SK-N-SH (cell line): ENCODE results near the gene SLC2A13. TPM values are rescaled to one million over a fixed set of nuclear protein-coding genes. Genes with fewer than 3 reads are reported as not detected.
A peak's percentile ranks its signal among the peaks of the same experiment; 100 is the strongest.

ENCODE experiments used
- CTCF ChIA-PET: fragments of 300-600, 350-600 bp; formaldehyde crosslinking; extraction: SDS; loops from one replicate; lab custom pipeline; 2021; lab: Yijun Ruan, JAX
- POLR2A ChIA-PET: fragments of 350-600 bp; sonication (Branson Sonifier 250); formaldehyde crosslinking; extraction: SDS; loops from one replicate; lab custom pipeline; 2020; ENCODE audit warnings: antibody characterized with exemption, inconsistent platforms; lab: Yijun Ruan, JAX
- DNase-seq: peaks from one replicate; pipeline ENCODE4 v3.0.0; 2012
- H2AFZ ChIP-seq: fragments of 200-600 bp; sonication (generic); 2 replicates; pipeline ENCODE4 v1.8.1; 2016; ENCODE audit warnings: antibody characterized with exemption, mild to moderate bottlenecking, low read depth
- H3F3A ChIP-seq: fragments of 200-600 bp; sonication (generic); replicated peaks from 2 replicates; pipeline ENCODE3; 2016; ENCODE audit warnings: antibody characterized with exemption, mild to moderate bottlenecking; ENCODE audit not compliant: insufficient read depth
- H3K27ac ChIP-seq, 2 experiments: fragments of 200-500 bp in 1 of 2; fragments of 200-600 bp in 1 of 2; sonication (Bioruptor generic) in 1 of 2; sonication (generic), shearing (Covaris generic) in 1 of 2; 2 replicates each; pipeline versions ENCODE4 v1.5.1 to v1.6.1; 2014 to 2016; ENCODE audit warnings: low read depth in 2 of 2, inconsistent platforms in 1 of 2, low read length in 1 of 2, mild to moderate bottlenecking in 1 of 2, mixed read lengths in 1 of 2
- H3K27me3 ChIP-seq: fragments of 200-600 bp; sonication (generic), shearing (Covaris generic); 2 replicates; pipeline ENCODE4 v1.6.1; 2016; ENCODE audit warnings: mixed run types; ENCODE audit not compliant: insufficient read depth
- H3K36me3 ChIP-seq, 2 experiments: fragments of 200-500 bp in 1 of 2; fragments of 200-600 bp in 1 of 2; sonication (Bioruptor generic) in 1 of 2; sonication (generic) in 1 of 2; replicated peaks in 1 of 2; 2 replicates each; pipeline versions ENCODE3 to v1.5.1; 2014 to 2016; ENCODE audit warnings: low read length in 1 of 2, mild to moderate bottlenecking in 1 of 2; ENCODE audit not compliant: insufficient read depth in 2 of 2, control insufficient read depth in 1 of 2
- H3K4me1 ChIP-seq, 2 experiments: fragments of 200-500 bp in 1 of 2; fragments of 200-600 bp in 1 of 2; sonication (Bioruptor generic) in 1 of 2; sonication (generic), shearing (Covaris generic) in 1 of 2; 2 replicates each; pipeline versions ENCODE4 v1.5.1 to v1.6.1; 2014 to 2016; ENCODE audit warnings: low read depth in 1 of 2, low read length in 1 of 2, mixed run types in 1 of 2; ENCODE audit not compliant: insufficient read depth in 2 of 2, control insufficient read depth in 1 of 2
- H3K4me2 ChIP-seq: fragments of 200-600 bp; sonication (generic), shearing (Covaris generic); 2 replicates; pipeline ENCODE4 v1.6.1; 2017; ENCODE audit warnings: mixed run types
- H3K4me3 ChIP-seq, 2 experiments: fragments of 200-500 bp in 1 of 2; fragments of 200-600 bp in 1 of 2; sonication (Bioruptor generic) in 1 of 2; sonication (generic), shearing (Covaris generic) in 1 of 2; 2 replicates each; pipeline versions ENCODE4 v1.5.1 to v1.8.1; 2014 to 2016; ENCODE audit warnings: low read depth in 2 of 2, inconsistent platforms in 1 of 2, low read length in 1 of 2, mild to moderate bottlenecking in 1 of 2, mixed read lengths in 1 of 2, moderate library complexity in 1 of 2
- H3K79me2 ChIP-seq: fragments of 200-600 bp; sonication (generic); 2 replicates; pipeline ENCODE4 v1.8.1; 2017; ENCODE audit warnings: mild to moderate bottlenecking; ENCODE audit not compliant: insufficient read depth
- H3K9ac ChIP-seq: fragments of 200-600 bp; sonication (generic); 2 replicates; pipeline ENCODE4 v1.6.1; 2017; ENCODE audit warnings: mixed run types
- H3K9me2 ChIP-seq: fragments of 200-600 bp; sonication (generic); 2 replicates; pipeline ENCODE4 v1.6.1; 2017; ENCODE audit warnings: mixed run types
- H3K9me3 ChIP-seq: fragments of 200-600 bp; sonication (generic); 2 replicates; pipeline ENCODE4 v1.6.1; 2017; ENCODE audit warnings: mixed run types, mild to moderate bottlenecking, moderate library complexity
- H4K20me1 ChIP-seq: fragments of 200-600 bp; sonication (generic); 2 replicates; pipeline ENCODE4 v1.6.1; 2017; ENCODE audit warnings: mild to moderate bottlenecking, mixed run types; ENCODE audit not compliant: insufficient read depth
- CHD2 ChIP-seq: fragments of 150-350 bp; IDR thresholded peaks from 2 replicates; pipeline ENCODE4 v1.6.1; 2018; ENCODE audit warnings: low read length; ENCODE audit not compliant: partially characterized antibody
- CTCF ChIP-seq: fragments of 200-600 bp; sonication (generic); IDR thresholded peaks from 2 replicates; pipeline ENCODE4 v1.6.1; 2017; ENCODE audit warnings: antibody characterized with exemption, mild to moderate bottlenecking, moderate library complexity
- ELF1 ChIP-seq: IDR thresholded peaks from 2 replicates; pipeline ENCODE4 v1.4.0; 2012
- FOSL2 ChIP-seq: IDR thresholded peaks from 2 replicates; pipeline ENCODE4 v1.4.0; 2012; ENCODE audit warnings: low read depth, mild to moderate bottlenecking, moderate library complexity, borderline replicate concordance
- FOXJ3 ChIP-seq: sonication (generic); formaldehyde crosslinking; IDR thresholded peaks from 2 replicates; pipeline ENCODE4 v1.5.1; 2020; ENCODE audit warnings: mild to moderate bottlenecking, missing genetic modification reagents
- GABPA ChIP-seq: IDR thresholded peaks from 2 replicates; pipeline ENCODE4 v1.4.0; 2012; ENCODE audit warnings: low read depth, mild to moderate bottlenecking
- GATA2 ChIP-seq: sonication (generic); formaldehyde crosslinking; IDR thresholded peaks from 2 replicates; pipeline ENCODE4 v1.5.0; 2020; ENCODE audit warnings: mild to moderate bottlenecking, missing genetic modification reagents
- NRF1 ChIP-seq: IDR thresholded peaks from 2 replicates; pipeline ENCODE4 v1.6.1; 2012; ENCODE audit warnings: low read depth, mild to moderate bottlenecking, low read length
- RAD21 ChIP-seq: IDR thresholded peaks from 2 replicates; pipeline ENCODE4 v1.6.1; 2012; ENCODE audit warnings: mild to moderate bottlenecking, low read length
- RFX5 ChIP-seq: IDR thresholded peaks from 2 replicates; pipeline ENCODE4 v1.6.1; 2012; ENCODE audit warnings: mild to moderate bottlenecking, improper control_type of control experiment, low read length
- SMC3 ChIP-seq: IDR thresholded peaks from 2 replicates; pipeline ENCODE4 v1.6.1; 2012; ENCODE audit warnings: low read depth, low read length, improper control_type of control experiment
- TCF12 ChIP-seq: IDR thresholded peaks from 2 replicates; pipeline ENCODE4 v1.4.0; 2012
- TEAD4 ChIP-seq: IDR thresholded peaks from 2 replicates; pipeline ENCODE4 v1.4.0; 2012; ENCODE audit warnings: mild to moderate bottlenecking, borderline replicate concordance; ENCODE audit not compliant: insufficient read depth
- ZBTB33 ChIP-seq: IDR thresholded peaks from 2 replicates; pipeline ENCODE4 v1.4.0; 2012; ENCODE audit warnings: low read depth, borderline replicate concordance
- WGBS: methylation state at CpG from one replicate; pipeline ENCODE4 v1.1.6; 2017; ENCODE audit warnings: low lambda C conversion rate; 5-methylcytosine and 5-hydroxymethylcytosine counted together
- polyA plus RNA-seq, 3 experiments: library from polyadenylated mRNA; depleted of rRNA; stranded (reverse); fragments of >200 nt; gene quantifications; 2 replicates each; pipeline ENCODE4 v1.2.3, GENCODE V29; 2012
- TF ChIP-seq, protein P1 (sequence below): fragments of 150-350 bp; IDR thresholded peaks from 2 replicates; pipeline ENCODE4 v1.6.1; 2017; ENCODE audit warnings: antibody characterized with exemption, low read length, low read depth, borderline replicate concordance
- TF ChIP-seq, protein P2 (sequence below): fragments of 150-350 bp; IDR thresholded peaks from 2 replicates; pipeline ENCODE4 v1.6.1; 2016; ENCODE audit warnings: mild to moderate bottlenecking, low read depth, low read length
- TF ChIP-seq, protein P3 (sequence below): IDR thresholded peaks from 2 replicates; pipeline ENCODE4 v1.6.1; 2012; ENCODE audit warnings: mild to moderate bottlenecking, low read depth, low read length, moderate library complexity

Gene SLC2A13
- polyA plus RNA-seq, 1 of the 3 experiments (the other 2 are of a cell fraction), result 0.21 TPM

DNA sequence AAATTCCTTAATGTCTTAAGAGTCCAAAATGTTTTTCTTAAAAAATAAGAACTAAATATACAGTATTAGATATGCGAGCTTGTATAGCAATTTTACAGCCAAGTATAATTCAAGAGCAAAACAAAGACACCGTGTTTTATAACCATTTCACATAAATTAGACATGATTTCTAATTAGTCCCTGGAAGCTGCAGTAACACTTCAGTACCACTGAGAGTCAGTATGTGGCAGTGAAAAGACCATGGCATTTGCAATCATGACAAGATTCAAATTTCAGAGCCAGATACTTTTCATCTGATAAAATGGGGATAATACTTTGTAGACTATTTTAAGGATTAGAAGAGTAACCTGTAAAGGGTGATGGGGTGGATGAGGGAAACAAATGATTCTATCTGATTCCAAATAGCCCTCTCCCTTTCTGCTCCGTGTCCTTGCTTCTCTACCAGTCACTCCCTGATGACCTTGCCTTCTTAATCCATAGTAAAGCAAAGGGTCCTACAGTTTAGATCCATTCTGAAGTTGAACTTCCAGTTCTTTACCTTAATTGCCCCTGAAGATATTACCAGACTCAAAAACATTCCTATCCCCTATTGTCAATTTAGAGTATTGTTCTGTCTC lies 340.8 kb downstream of the SLC2A13 start:
- Histone ChIP-seq H3K9me3 (no peaks in the 10 kb centered on the region), H3K4me3 (no peak overlapping the region), H3K36me3 (no peaks in the 10 kb centered on the region), H3K27me3 (no peaks in the 10 kb centered on the region), H4K20me1 (no peaks in the 10 kb centered on the region), H3K9me2 (no peaks in the 10 kb centered on the region), H3K9ac (no peak overlapping the region), H3K79me2 (no peaks in the 10 kb centered on the region), H2AFZ (no peak overlapping the region), H3K4me1 (no peaks in the 10 kb centered on the region), H3K4me2 (no peak overlapping the region), H3F3A (no peaks in the 10 kb centered on the region), H3K27ac (no peak overlapping the region)
- CTCF ChIA-PET, result interaction anchor here (0.7 to 4.8 kb wide), 17 partner anchors 8 to 353 kb away, joined by 3 to 38 read pairs (median 4); partner anchors contain the start of gene SLC2A13
- 28% methylated on average over 3 of the region's 3 CpGs for WGBS
- TF ChIP-seq CTCF (peak; percentile 79), SMC3 (peak; percentile 55; the same call in 1 of the 2 replicates), RAD21 (peak; percentile 94), TCF12 (no peak)
- POLR2A ChIA-PET, result no interaction called here
- peak; percentile 39 for DNase-seq

GRCh38 chr12:39763890-39764169 lies 342.1 kb downstream of the SLC2A13 start:
- TF ChIP-seq RFX5, result no peak
- no peak for TF ChIP-seq CHD2
- no peak for TF ChIP-seq ELF1
- no peak for TF ChIP-seq NRF1
- TF ChIP-seq, protein P1, sequence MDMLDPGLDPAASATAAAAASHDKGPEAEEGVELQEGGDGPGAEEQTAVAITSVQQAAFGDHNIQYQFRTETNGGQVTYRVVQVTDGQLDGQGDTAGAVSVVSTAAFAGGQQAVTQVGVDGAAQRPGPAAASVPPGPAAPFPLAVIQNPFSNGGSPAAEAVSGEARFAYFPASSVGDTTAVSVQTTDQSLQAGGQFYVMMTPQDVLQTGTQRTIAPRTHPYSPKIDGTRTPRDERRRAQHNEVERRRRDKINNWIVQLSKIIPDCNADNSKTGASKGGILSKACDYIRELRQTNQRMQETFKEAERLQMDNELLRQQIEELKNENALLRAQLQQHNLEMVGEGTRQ, result no peak
- TF ChIP-seq, protein P2, sequence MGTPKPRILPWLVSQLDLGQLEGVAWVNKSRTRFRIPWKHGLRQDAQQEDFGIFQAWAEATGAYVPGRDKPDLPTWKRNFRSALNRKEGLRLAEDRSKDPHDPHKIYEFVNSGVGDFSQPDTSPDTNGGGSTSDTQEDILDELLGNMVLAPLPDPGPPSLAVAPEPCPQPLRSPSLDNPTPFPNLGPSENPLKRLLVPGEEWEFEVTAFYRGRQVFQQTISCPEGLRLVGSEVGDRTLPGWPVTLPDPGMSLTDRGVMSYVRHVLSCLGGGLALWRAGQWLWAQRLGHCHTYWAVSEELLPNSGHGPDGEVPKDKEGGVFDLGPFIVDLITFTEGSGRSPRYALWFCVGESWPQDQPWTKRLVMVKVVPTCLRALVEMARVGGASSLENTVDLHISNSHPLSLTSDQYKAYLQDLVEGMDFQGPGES, result no peak
- no peak for TF ChIP-seq GATA2 (CRISPR knock-in tag)
- TF ChIP-seq TCF12, result no peak
- no peak for TF ChIP-seq FOSL2
- TF ChIP-seq FOXJ3, result no peak
- TF ChIP-seq TEAD4, result no peak
- TF ChIP-seq ZBTB33, result no peak
- TF ChIP-seq, protein P3, sequence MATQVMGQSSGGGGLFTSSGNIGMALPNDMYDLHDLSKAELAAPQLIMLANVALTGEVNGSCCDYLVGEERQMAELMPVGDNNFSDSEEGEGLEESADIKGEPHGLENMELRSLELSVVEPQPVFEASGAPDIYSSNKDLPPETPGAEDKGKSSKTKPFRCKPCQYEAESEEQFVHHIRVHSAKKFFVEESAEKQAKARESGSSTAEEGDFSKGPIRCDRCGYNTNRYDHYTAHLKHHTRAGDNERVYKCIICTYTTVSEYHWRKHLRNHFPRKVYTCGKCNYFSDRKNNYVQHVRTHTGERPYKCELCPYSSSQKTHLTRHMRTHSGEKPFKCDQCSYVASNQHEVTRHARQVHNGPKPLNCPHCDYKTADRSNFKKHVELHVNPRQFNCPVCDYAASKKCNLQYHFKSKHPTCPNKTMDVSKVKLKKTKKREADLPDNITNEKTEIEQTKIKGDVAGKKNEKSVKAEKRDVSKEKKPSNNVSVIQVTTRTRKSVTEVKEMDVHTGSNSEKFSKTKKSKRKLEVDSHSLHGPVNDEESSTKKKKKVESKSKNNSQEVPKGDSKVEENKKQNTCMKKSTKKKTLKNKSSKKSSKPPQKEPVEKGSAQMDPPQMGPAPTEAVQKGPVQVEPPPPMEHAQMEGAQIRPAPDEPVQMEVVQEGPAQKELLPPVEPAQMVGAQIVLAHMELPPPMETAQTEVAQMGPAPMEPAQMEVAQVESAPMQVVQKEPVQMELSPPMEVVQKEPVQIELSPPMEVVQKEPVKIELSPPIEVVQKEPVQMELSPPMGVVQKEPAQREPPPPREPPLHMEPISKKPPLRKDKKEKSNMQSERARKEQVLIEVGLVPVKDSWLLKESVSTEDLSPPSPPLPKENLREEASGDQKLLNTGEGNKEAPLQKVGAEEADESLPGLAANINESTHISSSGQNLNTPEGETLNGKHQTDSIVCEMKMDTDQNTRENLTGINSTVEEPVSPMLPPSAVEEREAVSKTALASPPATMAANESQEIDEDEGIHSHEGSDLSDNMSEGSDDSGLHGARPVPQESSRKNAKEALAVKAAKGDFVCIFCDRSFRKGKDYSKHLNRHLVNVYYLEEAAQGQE, result no peak
- TF ChIP-seq GABPA, result no peak
- H3K4me1 ChIP-seq, result no peaks in the 10 kb centered on the region
- H3K27ac ChIP-seq, result no peak overlapping the region
- ChIA-PET POLR2A (interaction anchor here (0.6 kb wide), 1 partner anchor 48 kb away, joined by 3 read pairs; no protein-coding TSS in a partner anchor), CTCF (interaction anchor here (1.1 to 4.8 kb wide), 6 partner anchors 228 to 343 kb away, joined by 3 to 38 read pairs (median 6); partner anchors contain the start of gene SLC2A13)
- H3K36me3 ChIP-seq, result no peaks in the 10 kb centered on the region
- no peak overlapping the region for H3K4me3 ChIP-seq
- H2AFZ ChIP-seq, result no peak overlapping the region
- no peak overlapping the region for H3K4me2 ChIP-seq
- no peaks in the 10 kb centered on the region for H3F3A ChIP-seq
- H4K20me1 ChIP-seq, result no peaks in the 10 kb centered on the region
- WGBS, result 97% methylated on average over 2 of the region's 2 CpGs
- no peaks in the 10 kb centered on the region for H3K9me3 ChIP-seq
- H3K9ac ChIP-seq, result no peak overlapping the region
- H3K79me2 ChIP-seq, result no peaks in the 10 kb centered on the region
- no peak for DNase-seq
- no peaks in the 10 kb centered on the region for H3K9me2 ChIP-seq
- H3K27me3 ChIP-seq, result no peaks in the 10 kb centered on the region
